HG03432 (cell line): ENCODE measurements around the gene ZNF71.
"Not testable (repeated sequence)": the region's sequence is repeated elsewhere in the genome, so short reads cannot be mapped to it uniquely, and the experiment has no call there.

ENCODE experiments used
- ATAC-seq: cut with Tn5 transposase; IDR thresholded peaks from one replicate; pipeline ENCODE4 v1.9.1; 2021; ENCODE audit warnings: mild to moderate bottlenecking, moderate library complexity; ENCODE audit not compliant: unreplicated experiment

ZNF71 gene

GRCh38 chr19:56619121-56619520 lies 24.0 kb downstream of the ZNF71 start:
- ATAC-seq: no peak

- ATAC-seq: no peak
These were observed 27.3 kb downstream of the ZNF71 start for GRCh38 chr19:56622374-56622773.

GRCh38 chr19:56623006-56623405 lies 27.9 kb downstream of the ZNF71 start:
- no peak for ATAC-seq

- ATAC-seq: no peak
These were observed 30.6 kb downstream of the ZNF71 start for GRCh38 chr19:56625708-56626107.

- no peak for ATAC-seq
These were observed 37.9 kb downstream of the ZNF71 start for GRCh38 chr19:56633021-56633420.

- no peak for ATAC-seq
These were observed 43.0 kb downstream of the ZNF71 start for GRCh38 chr19:56637976-56638555.

- no peak for ATAC-seq
These were observed 44.1 kb downstream of the ZNF71 start for GRCh38 chr19:56639217-56639616.

- no peak for ATAC-seq
These were observed 47.8 kb downstream of the ZNF71 start, which contains the start of gene SMIM17 for GRCh38 chr19:56642711-56643459. SMIM17 (plus strand) TSS chr19:56643159; CDS start chr19:56645668, 2,509 bp downstream.

- no peak for ATAC-seq
These were observed 48.4 kb downstream of the ZNF71 start for GRCh38 chr19:56643460-56643955.

- no peak for ATAC-seq
These were observed 59.0 kb downstream of the ZNF71 start for GRCh38 chr19:56654151-56654550.

GRCh38 chr19:56660381-56661107 lies 65.4 kb downstream of the ZNF71 start:
- ATAC-seq: no peak

GRCh38 chr19:56661248-56661647 lies 66.1 kb downstream of the ZNF71 start:
- no peak for ATAC-seq

- ATAC-seq: no peak
These were observed 68.9 kb downstream of the ZNF71 start for GRCh38 chr19:56663931-56664500.

- ATAC-seq: no peak
These were observed 69.4 kb downstream of the ZNF71 start for GRCh38 chr19:56664511-56664910.

GRCh38 chr19:56667311-56667870 lies 72.3 kb downstream of the ZNF71 start:
- no peak for ATAC-seq

GRCh38 chr19:56668676-56669075 lies 73.6 kb downstream of the ZNF71 start:
- no peak for ATAC-seq

- no peak for ATAC-seq
These were observed 75.4 kb downstream of the ZNF71 start for GRCh38 chr19:56670401-56670960.

GRCh38 chr19:56670961-56671612 lies 76.0 kb downstream of the ZNF71 start:
- no peak for ATAC-seq

GRCh38 chr19:56671613-56671994 lies 76.5 kb downstream of the ZNF71 start, which contains the start of gene ZNF835:
ZNF835 (minus strand) TSS chr19:56671757; CDS start chr19:56665198, 6,559 bp downstream.
- ATAC-seq: no peak

- not testable (repeated sequence) for ATAC-seq
These were observed 77.5 kb downstream of the ZNF71 start for GRCh38 chr19:56672610-56673009.
